ENCODE results near the gene UBALD2. TPM values are rescaled to one million over a fixed set of nuclear protein-coding genes. Genes with fewer than 3 reads are reported as not detected.

Gene UBALD2
- total RNA-seq, 1 donor from 2014 or later = 21.5 TPM

DNA sequence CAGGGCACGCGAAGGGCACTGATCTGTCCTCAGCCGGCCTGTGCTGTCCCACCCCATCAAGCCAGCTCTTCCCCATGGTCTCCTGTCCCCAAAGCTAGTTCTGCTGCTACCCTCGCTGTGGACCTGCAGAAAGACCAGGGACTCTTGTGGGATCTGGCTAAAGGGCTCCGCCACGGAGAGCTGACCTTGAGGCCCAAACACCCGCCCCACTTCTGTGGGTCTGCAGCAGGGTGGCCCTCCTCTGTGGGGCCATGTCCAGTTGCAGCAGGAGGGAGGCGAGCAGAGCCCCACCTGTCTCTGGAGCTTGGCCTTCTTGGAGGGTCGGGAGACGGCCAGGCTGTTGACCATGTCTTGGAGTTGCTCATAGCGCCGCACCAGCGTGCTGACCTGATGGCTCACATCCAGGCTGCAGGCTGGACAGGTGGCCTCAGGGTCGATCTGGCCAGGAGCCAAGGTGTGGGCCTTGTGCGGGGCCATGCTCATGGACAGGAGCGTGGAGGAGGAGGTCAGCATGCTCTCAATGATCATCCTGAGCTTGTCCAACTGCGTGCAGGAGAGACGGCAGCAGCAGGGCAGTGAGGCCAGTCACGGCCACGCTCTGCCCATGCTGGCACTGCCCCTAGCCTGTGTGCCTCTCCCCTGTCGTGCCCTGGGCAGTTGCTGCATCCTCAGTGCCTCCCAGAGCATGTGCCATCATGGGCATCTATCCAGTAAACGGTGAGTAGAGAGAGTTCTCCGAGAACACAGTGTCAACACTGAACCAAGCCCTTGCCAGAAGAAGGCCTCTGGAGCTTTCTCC, 16.6 kb downstream of the UBALD2 start:
- Mint-ChIP-seq H3K27ac (ENCODE audit: unreplicated experiment) (no peak overlapping the region), H3K9me3 (no peaks in the 10 kb centered on the region), H3K4me1 (peaks cover 5% of the 10 kb centered on the region), H3K27me3 (ENCODE audit: low read depth) (no peaks in the 10 kb centered on the region), H3K4me3 (no peak overlapping the region), H3K36me3 (ENCODE audit: low read depth) (no peaks in the 10 kb centered on the region)
- TF ChIP-seq, protein P1, sequence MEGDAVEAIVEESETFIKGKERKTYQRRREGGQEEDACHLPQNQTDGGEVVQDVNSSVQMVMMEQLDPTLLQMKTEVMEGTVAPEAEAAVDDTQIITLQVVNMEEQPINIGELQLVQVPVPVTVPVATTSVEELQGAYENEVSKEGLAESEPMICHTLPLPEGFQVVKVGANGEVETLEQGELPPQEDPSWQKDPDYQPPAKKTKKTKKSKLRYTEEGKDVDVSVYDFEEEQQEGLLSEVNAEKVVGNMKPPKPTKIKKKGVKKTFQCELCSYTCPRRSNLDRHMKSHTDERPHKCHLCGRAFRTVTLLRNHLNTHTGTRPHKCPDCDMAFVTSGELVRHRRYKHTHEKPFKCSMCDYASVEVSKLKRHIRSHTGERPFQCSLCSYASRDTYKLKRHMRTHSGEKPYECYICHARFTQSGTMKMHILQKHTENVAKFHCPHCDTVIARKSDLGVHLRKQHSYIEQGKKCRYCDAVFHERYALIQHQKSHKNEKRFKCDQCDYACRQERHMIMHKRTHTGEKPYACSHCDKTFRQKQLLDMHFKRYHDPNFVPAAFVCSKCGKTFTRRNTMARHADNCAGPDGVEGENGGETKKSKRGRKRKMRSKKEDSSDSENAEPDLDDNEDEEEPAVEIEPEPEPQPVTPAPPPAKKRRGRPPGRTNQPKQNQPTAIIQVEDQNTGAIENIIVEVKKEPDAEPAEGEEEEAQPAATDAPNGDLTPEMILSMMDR (conservative IDR thresholded peaks at IDR 0.05) = no peak
- no peak for DNase-seq (ENCODE audit: low read depth, low spot score)

DNA sequence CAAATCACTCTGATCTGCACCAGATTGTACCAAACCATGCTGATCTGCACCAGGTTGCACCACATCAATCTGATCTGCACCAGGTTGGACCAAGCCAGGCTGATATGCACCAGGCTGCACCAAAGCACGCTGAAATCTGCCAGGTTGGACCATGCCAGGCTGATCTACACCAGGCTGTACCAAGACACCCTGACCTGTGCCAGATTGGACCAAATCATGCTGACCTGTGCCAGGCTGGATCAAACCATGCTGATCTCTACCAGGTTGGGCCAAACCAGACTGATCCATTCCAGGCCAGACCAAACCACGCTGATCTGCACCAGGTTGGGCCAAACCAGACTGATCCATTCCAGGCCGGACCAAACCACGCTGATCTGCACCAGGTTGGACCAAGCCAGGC, 27.4 kb downstream of the UBALD2 start:
- no peak overlapping the region for H3K4me3 Mint-ChIP-seq
- no peak for DNase-seq (ENCODE audit: low read depth, low spot score)
- TF ChIP-seq, protein P1 (conservative IDR thresholded peaks at IDR 0.05) = no peak
- H3K9me3 Mint-ChIP-seq = no peaks in the 10 kb centered on the region
- H3K36me3 Mint-ChIP-seq (ENCODE audit: low read depth) = peaks cover 10% of the 10 kb centered on the region
- H3K4me1 Mint-ChIP-seq = no peaks in the 10 kb centered on the region
- no peaks in the 10 kb centered on the region for H3K27me3 Mint-ChIP-seq (ENCODE audit: low read depth)
- H3K27ac Mint-ChIP-seq (ENCODE audit: unreplicated experiment) = no peak overlapping the region

DNA sequence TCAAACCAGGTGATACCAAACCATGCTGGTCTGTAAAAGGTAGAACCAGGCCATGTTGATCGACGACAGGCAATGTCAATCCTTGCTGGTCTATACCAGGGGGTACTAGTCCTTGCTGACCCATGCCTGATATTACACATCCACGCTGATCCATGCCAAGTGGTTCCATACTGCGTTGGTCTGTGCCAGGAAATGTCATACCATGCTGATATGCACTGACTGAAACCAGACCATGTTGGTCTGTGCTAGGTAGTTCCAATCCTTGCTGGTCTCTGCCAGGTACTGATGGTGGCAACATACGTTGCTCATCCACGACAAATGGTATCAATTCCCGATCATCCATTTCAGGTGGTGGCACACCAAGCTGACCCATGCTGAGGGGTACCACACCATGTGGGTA, 28.0 kb downstream of the UBALD2 start:
- Mint-ChIP-seq H3K4me1 (no peaks in the 10 kb centered on the region), H3K27ac (ENCODE audit: unreplicated experiment) (no peak overlapping the region), H3K9me3 (no peaks in the 10 kb centered on the region), H3K4me3 (no peak overlapping the region), H3K36me3 (ENCODE audit: low read depth) (peaks cover 10% of the 10 kb centered on the region), H3K27me3 (ENCODE audit: low read depth) (no peaks in the 10 kb centered on the region)
- TF ChIP-seq, protein P1 (conservative IDR thresholded peaks at IDR 0.05) = no peak
- DNase-seq (ENCODE audit: low read depth, low spot score) = no peak

DNA sequence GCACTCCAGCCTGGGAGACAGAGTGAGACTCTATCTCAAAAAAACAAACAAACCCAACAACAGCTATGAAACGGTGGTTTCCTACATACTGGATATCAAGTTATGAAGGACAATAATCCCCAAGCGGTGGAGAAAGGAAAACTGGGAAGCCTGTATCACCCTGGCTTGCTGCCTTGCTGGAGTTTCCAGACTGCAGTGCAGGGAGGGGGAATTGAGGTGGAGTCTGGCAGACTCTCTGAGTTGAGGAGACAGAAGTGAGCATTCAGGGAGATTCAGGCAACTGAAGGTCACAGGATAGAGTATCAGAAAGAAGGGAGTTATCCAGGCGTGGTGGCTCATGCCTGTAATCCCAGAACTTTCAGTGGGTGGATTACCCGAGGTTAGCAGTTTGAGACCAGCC, 31.0 kb downstream of the UBALD2 start:
- no peak overlapping the region for H3K27ac Mint-ChIP-seq (ENCODE audit: unreplicated experiment)
- H3K9me3 Mint-ChIP-seq = no peaks in the 10 kb centered on the region

DNA sequence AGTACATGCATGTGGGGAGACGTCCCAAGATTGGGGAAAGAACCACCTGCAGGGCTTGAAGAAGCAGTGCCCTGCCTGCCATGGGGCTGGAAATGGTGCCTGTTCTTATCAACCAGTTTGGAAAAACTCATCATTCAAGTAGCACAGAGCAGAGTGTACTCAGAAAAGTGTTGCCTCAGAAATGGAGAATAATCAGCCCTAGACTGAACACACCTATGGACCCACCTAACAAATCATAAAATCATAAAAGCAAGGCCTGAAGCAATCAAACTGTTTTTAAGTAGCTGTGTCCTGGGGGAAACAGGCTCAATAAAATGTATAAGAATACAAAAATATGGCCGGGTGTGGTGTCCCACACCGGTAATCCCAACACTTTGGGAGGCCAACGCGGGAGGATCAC, 31.7 kb downstream of the UBALD2 start:
- TF ChIP-seq, protein P1 (conservative IDR thresholded peaks at IDR 0.05) = no peak
- no peak overlapping the region for H3K27ac Mint-ChIP-seq (ENCODE audit: unreplicated experiment)
- no peak overlapping the region for H3K4me3 Mint-ChIP-seq

More for the DNA sequence above, 31.0 kb downstream of the UBALD2 start:
- Mint-ChIP-seq H3K27me3 (ENCODE audit: low read depth) (no peaks in the 10 kb centered on the region), H3K4me3 (no peak overlapping the region), H3K36me3 (ENCODE audit: low read depth) (peaks cover 10% of the 10 kb centered on the region), H3K4me1 (peaks cover 4% of the 10 kb centered on the region)
- DNase-seq (ENCODE audit: low read depth, low spot score) = no peak
- TF ChIP-seq, protein P1 (conservative IDR thresholded peaks at IDR 0.05) = no peak

More for the DNA sequence above, 31.7 kb downstream of the UBALD2 start:
- no peaks in the 10 kb centered on the region for H3K9me3 Mint-ChIP-seq
- peaks cover 4% of the 10 kb centered on the region for H3K4me1 Mint-ChIP-seq
- no peak for DNase-seq (ENCODE audit: low read depth, low spot score)
- no peaks in the 10 kb centered on the region for H3K27me3 Mint-ChIP-seq (ENCODE audit: low read depth)
- H3K36me3 Mint-ChIP-seq (ENCODE audit: low read depth) = peaks cover 10% of the 10 kb centered on the region

Data from neural crest cell (in vitro differentiated cells).